Spleen (tissue), 11 donors: ENCODE data around the gene LARP1. TPM values are rescaled to one million over a fixed set of nuclear protein-coding genes. Genes with fewer than 3 reads are reported as not detected.

Source experiments
- DNase-seq: peaks from one replicate; pipeline ENCODE4 v3.0.0-alpha.2; 2020
- H3K27ac ChIP-seq, 8 donors: fragments of 200-600 bp; sonication (generic) in 7 of 8; 1 replicate in 4 of 8; 2 replicates in 4 of 8; pipeline versions ENCODE4 v1.5.0 to v1.8.0; 2016 to 2021; ENCODE audit warnings: inconsistent platforms in 4 of 8, mild to moderate bottlenecking in 4 of 8, moderate library complexity in 1 of 8
- H3K27me3 ChIP-seq, 7 donors: fragments of 200-600 bp; sonication (generic) in 6 of 7; replicated peaks in 1 of 7; 1 replicate in 4 of 7; 2 replicates in 3 of 7; pipeline versions ENCODE4 v1.5.0 to v1.8.0; 2016 to 2021; ENCODE audit warnings: inconsistent platforms in 3 of 7, mild to moderate bottlenecking in 1 of 7
- H3K36me3 ChIP-seq, 6 donors: fragments of 200-600 bp; sonication (generic) in 5 of 6; 1 replicate in 4 of 6; 2 replicates in 2 of 6; pipeline versions ENCODE4 v1.5.0 to v1.8.0; 2016 to 2021; ENCODE audit warnings: inconsistent platforms in 2 of 6
- H3K4me1 ChIP-seq, 6 donors: fragments of 200-600 bp; sonication (generic) in 5 of 6; 1 replicate in 3 of 6; 2 replicates in 3 of 6; pipeline versions ENCODE4 v1.5.0 to v1.8.0; 2016 to 2021; ENCODE audit warnings: inconsistent platforms in 3 of 6
- H3K4me3 ChIP-seq, 8 donors: fragments of 200-600 bp; sonication (generic) in 7 of 8; 1 replicate in 4 of 8; 2 replicates in 4 of 8; pipeline versions ENCODE4 v1.5.0 to v1.8.0; 2016 to 2021; ENCODE audit warnings: inconsistent platforms in 4 of 8, mild to moderate bottlenecking in 4 of 8, moderate library complexity in 2 of 8
- H3K9me3 ChIP-seq, 8 donors: fragments of 200-600 bp; sonication (generic) in 7 of 8; 1 replicate in 4 of 8; 2 replicates in 4 of 8; pipeline versions ENCODE4 v1.5.0 to v1.8.0; 2016 to 2021; ENCODE audit warnings: inconsistent platforms in 4 of 8
- POLR2A ChIP-seq, 3 donors: fragments of 450-650 bp; IDR thresholded peaks; one replicate each; pipeline ENCODE4 v1.5.1; 2017; ENCODE audit warnings: antibody characterized with exemption in 3 of 3, mild to moderate bottlenecking in 1 of 3
- POLR2AphosphoS5 ChIP-seq, 3 donors: sonication (generic); formaldehyde crosslinking; IDR thresholded peaks; one replicate each; pipeline ENCODE4 v1.5.1; 2017; ENCODE audit warnings: antibody characterized with exemption in 3 of 3
- WGBS, 5 donors: extraction: QIAGEN DNeasy Blood & Tissue Kit in 3 of 5; methylation state at CpG; one replicate each; pipeline versions ENCODE4 v1.1.5 to v1.1.7; 2013 to 2018; 5-methylcytosine and 5-hydroxymethylcytosine counted together
- intact Hi-C: fragments of 100-400 bp; cut with DNase I; formaldehyde crosslinking; loops from one replicate; pipeline ENCODE4 v1.15.0; 2023; ENCODE audit warnings: low total_unique reads
- polyA plus RNA-seq, 3 donors: library from polyadenylated mRNA; stranded (reverse); fragments of 200-250 nt; gene quantifications; one replicate each; pipeline ENCODE4 v1.2.1, GENCODE V29; 2013
- total RNA-seq, 7 donors: library from RNA; depleted of rRNA in 3 of 7; stranded (reverse); fragments of >200 nt in 3 of 7; fragmentation: NEBNext Ultra II Directional in 4 of 7; extraction: Animal tissue kit (Norgen Biotek cat#: 25700) in 4 of 7; gene quantifications; one replicate each; pipeline versions ENCODE4 v1.1.0 to v1.2.1, GENCODE V29; 2016 to 2021
- TF ChIP-seq, protein P1 (sequence below), 11 experiments: fragments of 200-600 bp in 7 of 11; fragments of 450-650 bp in 4 of 11; sonication (generic) in 4 of 11; IDR thresholded peaks in 8 of 11; conservative IDR thresholded peaks in 3 of 11; 1 replicate in 7 of 11; 2 replicates in 4 of 11; pipeline versions ENCODE4 v1.4.0 to v1.8.0; 2016 to 2021; ENCODE audit warnings: antibody characterized with exemption in 11 of 11, inconsistent platforms in 4 of 11, mild to moderate bottlenecking in 1 of 11
- donor health status: healthy with polysubstance abuse.
- donor health status: DM: no; HTN: no; CAD: no; lungs with moderate emphysema.
- donor health status: DM: no; HTN: no; CAD: no.
- donor health status: Bipolar disorder and iron deficiency.
- donor health status: healthy.
- donor health status: DM: no; HTN: no; CAD: no.
- donor health status: DM: yes; HTN: yes; CAD: no.

The LARP1 gene
- total and polyA plus RNA-seq, 10 donors = 13.8 to 168 (median 120) TPM

DNA sequence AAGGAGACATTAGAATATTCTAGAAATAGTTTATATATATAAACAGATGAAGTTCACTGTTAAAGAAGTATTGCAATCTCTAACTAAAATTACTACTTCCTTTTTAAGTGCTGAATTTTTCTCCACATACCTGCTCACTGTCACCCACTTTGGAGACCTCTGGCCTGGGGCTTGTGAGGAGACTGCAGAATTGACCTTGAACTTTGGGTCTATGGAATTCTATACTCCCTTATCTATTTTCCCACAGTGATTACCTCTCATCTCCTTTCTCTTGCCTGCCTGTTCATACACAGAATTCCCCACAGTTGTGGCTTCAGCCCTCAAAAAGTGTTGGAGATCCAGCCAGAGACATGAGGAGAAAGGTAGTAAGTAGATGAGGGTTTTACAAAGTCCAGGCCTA, 45.4 kb downstream of the LARP1 start:
- H3K27ac ChIP-seq = no peak overlapping the region
- TF ChIP-seq POLR2AphosphoS5 (IDR thresholded peaks at IDR 0.05) (no peak), POLR2A (IDR thresholded peaks at IDR 0.05) (no peak)
- TF ChIP-seq, protein P1, sequence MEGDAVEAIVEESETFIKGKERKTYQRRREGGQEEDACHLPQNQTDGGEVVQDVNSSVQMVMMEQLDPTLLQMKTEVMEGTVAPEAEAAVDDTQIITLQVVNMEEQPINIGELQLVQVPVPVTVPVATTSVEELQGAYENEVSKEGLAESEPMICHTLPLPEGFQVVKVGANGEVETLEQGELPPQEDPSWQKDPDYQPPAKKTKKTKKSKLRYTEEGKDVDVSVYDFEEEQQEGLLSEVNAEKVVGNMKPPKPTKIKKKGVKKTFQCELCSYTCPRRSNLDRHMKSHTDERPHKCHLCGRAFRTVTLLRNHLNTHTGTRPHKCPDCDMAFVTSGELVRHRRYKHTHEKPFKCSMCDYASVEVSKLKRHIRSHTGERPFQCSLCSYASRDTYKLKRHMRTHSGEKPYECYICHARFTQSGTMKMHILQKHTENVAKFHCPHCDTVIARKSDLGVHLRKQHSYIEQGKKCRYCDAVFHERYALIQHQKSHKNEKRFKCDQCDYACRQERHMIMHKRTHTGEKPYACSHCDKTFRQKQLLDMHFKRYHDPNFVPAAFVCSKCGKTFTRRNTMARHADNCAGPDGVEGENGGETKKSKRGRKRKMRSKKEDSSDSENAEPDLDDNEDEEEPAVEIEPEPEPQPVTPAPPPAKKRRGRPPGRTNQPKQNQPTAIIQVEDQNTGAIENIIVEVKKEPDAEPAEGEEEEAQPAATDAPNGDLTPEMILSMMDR (IDR thresholded peaks at IDR 0.05 in 8 of 11, conservative IDR thresholded peaks at IDR 0.05 in 3 of 11) = no peak
- H3K9me3 ChIP-seq = no peaks in the 10 kb centered on the region
- H3K36me3 ChIP-seq = peaks cover 14 to 96% (median 93%) of the 10 kb centered on the region in 6 donors
- intact Hi-C loops = no loop called here
- no peaks in the 10 kb centered on the region for H3K4me1 ChIP-seq
- no peak for DNase-seq
- H3K4me3 ChIP-seq = no peak overlapping the region
- H3K27me3 ChIP-seq = no peaks in the 10 kb centered on the region

DNA sequence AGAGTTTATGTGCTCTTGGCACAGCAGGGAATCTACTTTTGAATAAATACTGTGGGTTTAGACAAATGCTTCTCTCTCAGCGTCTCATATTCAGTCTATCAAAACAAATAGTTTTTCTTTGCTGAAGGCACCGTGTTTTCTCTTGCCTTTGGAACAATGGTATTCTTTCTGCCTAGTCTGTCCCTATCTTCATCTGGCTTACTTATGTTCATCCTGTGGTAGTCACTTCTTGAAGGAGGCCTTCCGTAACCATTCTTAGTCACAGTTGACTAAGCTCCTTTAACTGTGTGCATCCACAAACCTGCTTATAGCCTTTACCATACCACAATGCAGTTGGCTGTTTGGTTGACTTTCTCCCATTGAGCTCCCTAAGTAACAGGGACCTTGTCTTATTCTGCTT, 45.9 kb downstream of the LARP1 start:
- H3K27ac ChIP-seq = no peak overlapping the region
- intact Hi-C loops = no loop called here
- no peaks in the 10 kb centered on the region for H3K4me1 ChIP-seq
- no peak overlapping the region for H3K4me3 ChIP-seq
- DNase-seq = no peak
- TF ChIP-seq, protein P1 (IDR thresholded peaks at IDR 0.05 in 8 of 11, conservative IDR thresholded peaks at IDR 0.05 in 3 of 11) = no peak
- TF ChIP-seq POLR2A (IDR thresholded peaks at IDR 0.05) (no peak), POLR2AphosphoS5 (IDR thresholded peaks at IDR 0.05) (no peak)
- H3K9me3 ChIP-seq = no peaks in the 10 kb centered on the region
- 88 to 93% (median 89%) methylated on average over 3 of the region's 3 CpGs for WGBS, 5 donors
- H3K36me3 ChIP-seq = peaks cover 14 to 100% (median 98%) of the 10 kb centered on the region in 6 donors
- no peaks in the 10 kb centered on the region for H3K27me3 ChIP-seq

DNA sequence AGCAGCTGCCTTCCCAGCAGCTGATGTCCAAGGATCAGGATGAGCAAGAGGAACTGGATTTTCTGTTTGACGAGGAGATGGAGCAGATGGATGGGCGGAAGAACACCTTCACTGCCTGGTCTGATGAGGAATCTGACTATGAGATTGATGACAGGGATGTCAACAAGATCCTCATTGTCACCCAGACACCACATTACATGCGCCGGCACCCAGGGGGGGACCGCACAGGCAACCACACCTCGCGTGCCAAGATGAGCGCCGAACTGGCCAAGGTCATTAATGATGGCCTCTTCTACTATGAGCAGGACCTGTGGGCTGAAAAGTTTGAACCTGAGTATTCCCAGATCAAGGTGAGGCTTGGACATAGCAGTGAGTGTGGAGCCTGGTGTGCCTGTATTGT, 46.9 kb downstream of the LARP1 start:
- peak; percentile 65 for DNase-seq
- TF ChIP-seq, protein P1 (IDR thresholded peaks at IDR 0.05 in 8 of 11, conservative IDR thresholded peaks at IDR 0.05 in 3 of 11) = no peak
- peak in 2 of 3 donors; percentile 28 to 35 for TF ChIP-seq POLR2AphosphoS5 (IDR thresholded peaks at IDR 0.05)
- Histone ChIP-seq H3K4me1 (no peaks in the 10 kb centered on the region), H3K27ac (no peak overlapping the region), H3K4me3 (no peak overlapping the region), H3K36me3 (peaks cover 16 to 100% (median 95%) of the 10 kb centered on the region in 6 donors), H3K9me3 (no peaks in the 10 kb centered on the region), H3K27me3 (no peaks in the 10 kb centered on the region)
- WGBS, 5 donors = 95 to 97% (median 96%) methylated on average over 9 of the region's 9 CpGs
- intact Hi-C loops = no loop called here

DNA sequence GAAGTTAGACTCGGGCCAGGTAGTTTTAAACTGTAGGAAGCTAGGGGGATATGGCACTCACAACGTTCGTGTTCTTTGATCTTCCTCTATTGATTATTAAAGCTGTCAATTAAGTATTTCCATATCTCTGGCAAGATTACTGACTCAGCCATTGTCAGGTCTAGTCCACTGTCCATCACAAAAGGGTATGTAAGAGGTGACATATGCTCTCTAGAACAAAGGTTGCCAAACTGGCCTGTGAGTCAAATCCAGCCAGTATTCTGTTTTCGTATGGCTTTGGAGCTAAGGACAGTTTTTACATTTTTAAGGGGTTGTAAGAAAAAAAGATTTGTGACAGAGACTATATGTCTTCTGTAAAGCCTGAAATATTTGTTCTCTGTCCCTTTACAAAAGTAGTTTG, 51.0 kb downstream of the LARP1 start:
- peaks cover 0 to 14% (median 8%) of the 10 kb centered on the region in 6 donors for H3K4me1 ChIP-seq
- H3K27me3 ChIP-seq = no peaks in the 10 kb centered on the region
- no peak for DNase-seq
- TF ChIP-seq, protein P1 (IDR thresholded peaks at IDR 0.05 in 8 of 11, conservative IDR thresholded peaks at IDR 0.05 in 3 of 11) = no peak
- TF ChIP-seq POLR2A (IDR thresholded peaks at IDR 0.05) = no peak
- no peak for TF ChIP-seq POLR2AphosphoS5 (IDR thresholded peaks at IDR 0.05)
- H3K9me3 ChIP-seq = no peaks in the 10 kb centered on the region
- 85 to 92% (median 89%) methylated on average over 4 of the region's 4 CpGs for WGBS, 5 donors
- H3K27ac ChIP-seq = no peak overlapping the region
- peaks cover 17 to 100% (median 91%) of the 10 kb centered on the region in 6 donors for H3K36me3 ChIP-seq
- no peak overlapping the region for H3K4me3 ChIP-seq
- intact Hi-C loops = no loop called here
